Renal cortex interstitium (tissue), 11 donors: ENCODE results near the gene RHOBTB3. TPM values are rescaled to one million over a fixed set of nuclear protein-coding genes. Genes with fewer than 3 reads are reported as not detected.
"Not testable (repeated sequence)": the region's sequence is repeated elsewhere in the genome, so short reads cannot be mapped to it uniquely, and the experiment has no call there.

Source experiments
- DNase-seq, 11 donors: peaks; one replicate each; pipeline ENCODE4 v3.0.0-alpha.2; 2013; ENCODE audit warnings: low read depth in 9 of 11, low spot score in 4 of 11; ENCODE audit errors: extremely low read depth in 1 of 11
- polyA plus RNA-seq, 3 donors: library from polyadenylated mRNA; unstranded; fragments of 120-200 nt; gene quantifications; one replicate each; pipeline ENCODE4 v1.2.1, GENCODE V29; 2013; ENCODE audit not compliant: insufficient read length in 3 of 3

Gene RHOBTB3
- polyA plus RNA-seq, 3 donors, result 75.0 to 86.6 (median 81.5) TPM

DNA sequence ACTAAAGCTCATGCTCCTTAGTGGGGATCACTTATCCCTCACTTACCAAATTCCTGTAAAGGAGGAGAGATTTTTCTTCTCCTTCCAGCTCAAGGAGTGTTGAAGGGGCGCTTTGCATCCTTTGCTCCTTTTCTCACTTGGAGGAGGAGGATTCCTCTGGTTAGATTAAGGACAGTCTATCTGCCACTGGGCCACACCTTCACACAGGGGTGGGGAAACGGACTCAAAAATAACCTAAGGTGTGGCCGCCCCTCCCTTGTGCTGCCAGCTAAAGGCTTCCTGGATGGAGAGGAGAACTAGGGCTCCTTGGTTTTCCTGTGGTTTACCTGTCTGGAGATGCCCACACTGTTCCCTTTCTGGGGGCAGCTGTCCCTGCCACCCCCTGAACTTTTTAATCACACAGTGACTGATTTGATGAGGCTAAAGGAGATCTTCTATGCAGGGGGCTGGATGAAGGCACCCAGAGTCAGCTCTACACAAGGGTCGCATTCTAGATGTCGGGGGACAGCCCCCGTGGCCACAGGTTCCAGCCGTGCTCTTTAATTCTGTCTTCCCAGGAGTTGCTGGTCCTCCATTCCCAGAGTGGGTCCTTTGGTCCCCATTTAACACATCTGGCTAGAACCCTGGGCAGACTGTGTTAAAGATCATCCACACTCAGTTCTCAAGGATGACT lies 77.0 kb downstream of the RHOBTB3 start:
- no peak for DNase-seq

DNA sequence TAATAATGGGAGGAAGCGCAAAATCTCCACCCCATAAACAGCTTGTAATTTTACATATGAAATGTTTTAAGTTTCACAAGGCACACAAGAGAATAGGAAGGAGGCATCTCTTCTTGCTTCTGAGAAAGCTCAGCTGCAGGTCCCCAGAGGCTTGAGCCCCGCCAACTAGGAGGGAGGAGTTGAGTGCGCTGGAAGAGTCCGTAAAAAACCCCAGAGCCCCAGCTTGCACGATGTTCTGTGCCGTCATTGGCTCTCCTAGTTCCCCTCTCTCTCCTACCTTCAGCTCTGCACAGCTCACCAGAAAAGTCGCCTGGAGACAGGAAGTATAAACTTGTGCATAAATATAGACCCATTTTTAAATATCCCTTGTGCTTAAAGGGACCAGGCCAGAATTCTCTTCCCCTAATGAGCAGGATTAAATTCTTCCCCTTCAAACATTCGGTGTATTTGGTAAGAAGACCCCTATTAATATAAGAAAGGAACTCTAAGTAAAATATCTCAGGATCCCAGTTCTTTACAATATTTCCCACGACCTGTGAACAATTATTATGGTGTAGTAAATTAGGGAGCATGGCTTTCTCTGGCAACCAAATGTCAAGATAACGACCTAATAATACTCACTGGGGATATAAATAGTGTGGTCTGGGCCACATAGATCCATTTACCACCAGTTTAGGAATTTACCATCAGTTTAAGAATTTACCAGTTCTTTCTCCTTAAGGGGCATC lies 77.7 kb downstream of the RHOBTB3 start:
- DNase-seq, result peak in 4 of 11 donors; percentile 28 to 59 (median 49)

DNA sequence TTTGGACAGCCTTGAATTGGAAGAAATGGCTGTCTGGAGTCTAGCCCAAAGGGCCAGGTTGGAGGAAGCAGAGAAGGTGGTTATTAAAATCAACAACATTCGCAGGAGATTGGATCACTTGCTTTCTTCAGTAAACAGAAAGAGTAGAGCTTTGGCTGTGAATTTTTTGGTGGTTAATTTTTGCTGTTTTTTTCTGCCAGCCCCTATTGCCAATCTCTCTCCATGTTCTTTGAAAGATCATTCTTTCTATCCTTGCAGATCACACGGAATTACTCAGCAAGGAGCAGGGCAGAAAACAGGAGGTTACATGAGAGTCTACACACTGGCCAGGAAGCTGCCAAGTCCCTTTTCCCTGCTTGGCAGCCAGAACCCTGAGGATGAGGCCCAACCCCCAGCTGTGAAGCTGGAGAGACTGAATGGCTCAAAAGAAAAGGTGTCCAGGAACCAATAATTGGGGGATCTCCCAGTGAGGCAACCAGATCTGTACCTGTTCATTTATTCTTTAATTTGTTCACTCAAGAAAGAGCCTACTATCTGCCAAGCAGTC lies 78.4 kb downstream of the RHOBTB3 start:
- DNase-seq, result no peak

DNA sequence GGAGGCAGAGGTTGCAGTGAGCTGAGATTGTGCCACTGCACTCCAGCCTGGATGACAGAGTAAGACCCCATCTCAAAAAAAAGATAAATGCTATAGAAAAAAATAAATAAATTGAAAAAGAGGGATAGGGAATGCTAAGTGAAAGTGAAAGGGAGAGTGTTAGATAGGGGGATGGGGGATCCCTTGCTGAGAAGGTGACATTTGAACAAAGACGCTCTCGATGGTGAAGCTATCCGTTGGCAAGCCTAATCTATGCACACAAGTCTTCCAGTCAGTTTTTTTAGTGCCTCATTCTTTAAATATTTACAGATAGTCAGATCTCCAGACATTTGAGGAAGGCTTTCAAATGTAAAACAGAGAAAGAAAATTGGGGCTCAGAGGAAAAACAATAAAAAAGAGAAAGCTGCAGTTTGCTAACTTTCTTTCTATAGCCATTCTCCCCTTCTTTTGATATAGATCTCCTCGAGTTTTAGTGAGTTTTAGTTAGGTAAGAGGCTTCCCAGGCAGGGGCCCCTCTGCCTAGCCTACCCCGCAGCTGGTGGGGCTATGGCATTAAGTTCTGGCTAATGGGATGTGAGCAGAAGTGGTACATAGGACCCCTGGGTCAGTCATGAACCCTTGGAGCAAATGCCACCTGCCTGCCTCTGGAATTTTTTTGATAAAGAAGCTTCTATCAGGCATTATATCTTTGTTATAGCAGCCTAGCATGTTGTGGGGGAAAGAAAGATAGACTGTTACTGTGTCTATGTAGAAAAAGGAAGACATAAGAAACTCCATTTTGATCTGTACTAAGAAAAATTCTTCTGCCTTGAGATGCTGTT lies 79.4 kb downstream of the RHOBTB3 start:
- no peak for DNase-seq

DNA sequence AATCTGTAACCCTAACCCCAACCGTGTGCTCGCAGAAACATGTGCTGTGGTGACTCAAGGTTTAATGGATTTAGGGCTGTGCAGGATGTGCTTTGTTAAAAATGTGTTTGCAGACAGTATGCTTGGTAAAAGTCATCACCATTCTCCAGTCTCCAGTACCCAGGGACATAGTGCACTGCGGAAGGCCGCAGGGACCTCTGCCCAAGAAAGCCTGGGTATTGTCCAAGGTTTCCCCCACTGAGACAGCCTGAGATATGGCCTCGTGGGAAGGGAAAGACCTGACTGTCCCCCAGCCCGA lies 79.9 kb downstream of the RHOBTB3 start:
- not testable (repeated sequence) for DNase-seq

DNA sequence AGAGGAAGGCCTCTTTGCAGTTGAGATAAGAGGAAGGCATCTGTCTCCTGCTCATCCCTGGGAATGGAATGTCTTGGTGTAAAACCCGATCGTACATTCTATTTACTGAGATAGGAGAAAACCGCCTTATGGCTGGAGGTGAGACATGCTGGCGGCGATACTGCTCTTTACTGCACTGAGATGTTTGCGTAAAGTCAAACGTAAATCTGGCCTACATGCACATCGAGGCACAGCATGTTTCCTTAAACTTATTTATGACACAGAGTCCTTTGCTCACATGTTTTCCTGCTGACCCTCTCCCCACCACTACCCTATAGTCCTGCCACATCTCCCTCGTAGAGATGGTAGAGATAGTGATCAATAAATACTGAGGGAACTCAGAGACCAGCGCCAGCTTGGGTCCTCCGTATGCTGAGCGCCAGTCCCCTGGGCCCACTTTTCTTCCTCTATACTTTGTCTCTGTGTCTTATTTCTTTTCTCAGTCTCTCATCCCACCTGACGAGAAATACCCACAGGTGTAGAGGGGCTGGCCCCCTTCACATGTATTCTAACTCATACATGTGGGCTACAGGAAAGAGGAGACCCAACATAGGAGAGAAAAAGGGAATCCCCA lies 80.4 kb downstream of the RHOBTB3 start:
- not testable (repeated sequence) for DNase-seq

DNA sequence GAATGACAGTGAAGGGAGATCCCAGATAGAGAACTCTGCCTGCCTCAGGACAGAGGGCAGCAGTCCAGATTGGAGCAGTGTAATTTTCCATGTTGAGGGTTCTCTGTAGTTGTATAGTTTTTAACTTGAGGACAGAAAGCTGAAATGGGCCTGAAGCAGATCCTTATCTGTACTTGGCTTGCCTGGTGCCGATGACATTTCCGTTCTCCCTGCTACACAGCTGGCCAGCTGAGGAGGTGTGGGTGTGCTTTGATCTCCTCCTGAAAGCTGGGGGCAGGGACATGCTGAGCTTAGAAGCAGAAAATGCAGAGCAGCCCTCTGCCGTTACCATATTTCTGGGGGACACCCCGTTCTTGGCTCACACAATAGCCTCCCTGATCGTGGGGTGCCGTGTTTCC lies 80.9 kb downstream of the RHOBTB3 start:
- no peak for DNase-seq

DNA sequence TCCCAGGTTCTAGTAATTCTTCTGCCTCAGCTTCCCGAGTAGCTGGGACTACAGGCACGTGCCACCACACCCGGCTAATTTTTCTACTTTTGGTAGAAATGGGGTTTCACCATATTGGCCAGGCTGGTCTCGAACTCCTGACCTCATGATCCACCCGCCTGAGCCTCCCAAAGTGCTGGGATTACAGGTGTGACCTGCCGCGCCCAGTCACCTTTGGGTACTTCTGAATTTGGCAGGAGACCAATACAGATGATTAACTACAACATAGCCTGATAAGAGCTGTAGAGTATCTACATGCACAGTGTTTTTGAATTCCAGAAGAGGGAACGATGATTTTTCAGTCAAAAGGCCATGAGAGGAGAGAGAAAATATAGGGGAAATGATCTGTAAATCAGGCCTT lies 81.9 kb downstream of the RHOBTB3 start:
- DNase-seq, result not testable (repeated sequence)

DNA sequence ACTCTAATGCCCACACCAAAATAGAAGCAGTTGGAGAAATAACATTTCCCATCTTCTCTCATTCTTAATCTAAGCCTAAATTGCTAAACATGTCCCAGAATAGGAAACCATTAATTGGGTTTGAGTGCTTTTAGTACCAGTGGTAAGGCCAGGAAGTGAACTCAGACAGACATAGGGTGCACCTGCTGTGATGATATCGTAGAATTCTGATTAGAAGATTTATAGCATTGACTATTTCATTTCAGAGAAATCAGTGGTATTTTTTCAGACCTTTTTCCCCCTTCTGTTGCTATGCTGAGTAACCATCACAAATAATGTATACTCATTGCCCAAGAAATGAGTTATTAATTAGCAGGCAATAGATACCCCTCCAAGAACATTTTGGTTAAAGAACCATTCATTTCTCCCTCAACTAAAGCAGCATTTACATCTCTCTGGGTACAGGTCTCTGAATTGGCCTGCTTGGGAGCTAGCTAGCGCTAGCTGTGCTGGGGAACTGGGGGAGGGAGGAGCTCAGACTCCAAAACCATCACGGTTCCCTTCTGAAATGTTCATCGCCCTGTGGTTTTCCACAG lies 84.1 kb downstream of the RHOBTB3 start:
- no peak for DNase-seq

DNA sequence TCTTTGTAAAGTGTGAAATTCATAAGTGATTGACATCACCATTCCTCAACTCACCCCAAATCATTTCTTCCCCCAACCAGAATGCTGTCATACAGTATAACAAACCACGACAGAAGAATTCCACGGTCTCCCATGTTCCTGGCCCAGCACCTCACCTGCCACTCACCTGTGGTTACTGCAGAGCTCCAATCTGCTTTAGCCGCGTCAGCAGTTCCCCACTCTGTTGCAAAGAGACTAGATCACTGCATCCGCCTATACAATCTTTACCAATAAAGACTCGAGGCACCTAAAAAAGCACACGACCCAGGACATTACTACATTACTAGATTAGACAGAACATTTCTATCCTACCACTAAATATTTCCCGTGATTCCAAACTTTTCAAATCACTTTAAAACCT lies 85.2 kb downstream of the RHOBTB3 start:
- no peak for DNase-seq

DNA sequence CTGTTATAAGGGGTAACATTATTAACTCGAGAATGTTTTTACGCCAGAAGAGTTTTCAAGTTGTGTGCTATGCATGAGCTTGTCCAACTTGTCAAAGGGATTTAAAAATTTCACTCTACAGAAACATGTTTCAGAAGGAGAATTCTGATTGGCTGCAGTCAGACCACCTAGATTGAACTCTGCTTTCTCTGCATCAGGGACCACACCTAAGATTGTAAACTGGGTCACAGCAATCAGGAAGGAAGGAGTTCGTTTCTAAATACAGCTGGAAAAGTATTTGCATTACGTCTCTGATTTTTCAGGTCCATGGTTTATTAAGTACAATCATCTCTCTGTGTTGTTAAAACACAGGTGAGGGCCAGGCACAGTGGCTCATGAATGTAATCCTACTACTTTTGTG lies 85.6 kb downstream of the RHOBTB3 start:
- DNase-seq, result no peak

DNA sequence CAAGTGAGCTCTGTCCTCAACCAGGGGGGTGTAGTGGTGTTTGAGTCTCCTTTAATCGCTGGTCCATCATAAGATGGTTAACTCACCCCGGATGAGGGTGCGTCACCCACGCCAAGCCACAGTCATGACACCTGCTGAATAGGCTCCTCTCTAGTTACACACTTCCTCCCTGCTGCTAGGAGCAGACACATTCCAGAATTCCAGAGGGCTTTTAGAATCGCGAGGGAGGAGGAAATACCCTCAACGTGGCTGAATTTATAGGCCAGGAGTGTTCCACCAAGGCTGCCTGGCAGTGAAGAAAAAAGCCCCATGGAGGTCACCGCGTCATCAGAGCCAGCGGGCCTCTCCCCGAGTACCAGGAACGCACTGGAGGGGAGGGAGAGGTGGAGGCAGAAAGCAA lies 86.3 kb downstream of the RHOBTB3 start:
- peak in 2 of 11 donors; percentile 48 to 50 for DNase-seq

DNA sequence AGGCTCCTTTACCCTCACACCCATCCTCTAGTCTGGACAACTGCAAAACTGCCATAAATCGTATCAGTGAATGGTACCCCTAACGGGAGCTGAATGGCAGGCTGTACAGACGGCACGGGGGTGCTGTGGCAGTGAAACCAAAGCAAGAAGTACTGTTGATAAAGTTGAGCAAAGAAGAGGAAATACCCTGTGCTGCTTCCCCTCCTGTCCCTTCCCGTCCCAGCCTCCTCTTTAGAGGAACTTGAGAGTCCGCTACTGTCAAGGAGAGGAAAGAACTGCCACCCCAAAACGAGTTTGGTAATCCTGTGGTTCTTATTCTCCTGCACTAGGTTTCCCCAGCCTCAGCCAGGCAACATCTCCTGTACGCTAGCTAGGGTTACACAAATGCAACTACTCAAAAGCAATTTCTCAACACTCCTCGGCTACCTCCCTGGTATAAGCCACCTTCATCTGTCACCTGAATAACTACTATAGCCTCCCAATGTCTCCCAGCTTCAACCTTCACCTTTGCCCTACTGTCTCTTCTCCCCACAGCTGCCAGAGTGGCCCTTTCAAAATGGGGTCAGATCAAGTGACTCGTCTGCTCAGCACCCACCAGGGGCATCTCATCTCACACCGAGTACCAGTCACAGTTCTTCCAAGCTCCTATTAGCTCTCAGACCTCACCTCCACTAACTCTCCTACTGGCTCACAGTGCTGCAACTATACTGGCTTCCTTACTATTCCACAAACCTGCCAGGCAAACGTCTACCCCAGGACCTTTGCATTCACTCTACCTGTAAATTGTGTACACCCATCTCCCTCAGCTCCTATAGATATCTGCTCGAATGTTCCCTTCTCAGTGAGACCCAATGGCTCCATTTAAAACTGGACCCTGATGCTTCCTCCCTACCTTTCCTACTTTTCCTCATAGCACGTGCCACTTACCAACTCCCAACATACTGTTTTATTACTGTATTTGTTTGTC lies 87.3 kb downstream of the RHOBTB3 start:
- no peak for DNase-seq

DNA sequence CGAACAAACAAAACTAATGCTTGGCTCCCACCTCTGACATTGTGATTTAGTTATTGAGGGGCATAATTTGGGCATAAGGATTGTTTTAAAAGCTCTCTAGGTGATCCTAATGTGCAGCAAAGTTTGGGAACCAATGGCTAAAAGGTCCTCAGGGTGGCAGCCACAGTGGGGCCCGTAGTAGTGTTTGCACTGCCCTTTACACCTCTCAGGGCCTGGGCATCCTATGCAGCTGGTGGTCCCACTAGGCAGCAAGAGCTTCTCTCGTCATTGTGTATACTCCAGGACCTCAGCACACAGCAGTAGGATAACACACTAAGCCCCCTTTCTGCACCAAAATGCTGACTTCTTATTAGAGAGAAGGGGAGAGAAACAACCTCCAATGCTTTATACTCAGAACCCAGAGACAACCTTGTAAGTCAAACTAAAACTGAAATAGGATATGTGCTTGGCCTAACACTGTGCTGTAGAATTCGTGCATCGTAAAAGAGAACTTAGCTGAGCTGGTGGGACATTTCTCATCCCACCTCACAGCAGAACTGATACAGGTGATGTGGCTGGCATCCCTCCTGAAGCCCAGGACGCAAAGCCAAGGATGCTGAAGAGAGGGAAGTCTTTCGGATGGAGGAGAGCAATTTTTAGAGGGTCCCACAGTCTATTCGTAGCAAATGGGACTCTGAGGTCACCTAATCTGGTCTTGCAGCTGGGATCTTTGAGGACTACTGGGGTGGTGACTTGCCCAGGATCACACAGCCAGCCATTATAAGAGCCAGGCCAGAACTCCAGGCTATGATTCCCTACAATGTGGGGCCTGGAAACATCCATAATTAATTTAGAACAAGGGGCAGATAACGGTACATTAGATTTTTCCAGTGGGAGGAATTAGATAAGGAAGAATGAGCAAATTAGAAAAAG lies 90.2 kb downstream of the RHOBTB3 start:
- DNase-seq, result no peak

DNA sequence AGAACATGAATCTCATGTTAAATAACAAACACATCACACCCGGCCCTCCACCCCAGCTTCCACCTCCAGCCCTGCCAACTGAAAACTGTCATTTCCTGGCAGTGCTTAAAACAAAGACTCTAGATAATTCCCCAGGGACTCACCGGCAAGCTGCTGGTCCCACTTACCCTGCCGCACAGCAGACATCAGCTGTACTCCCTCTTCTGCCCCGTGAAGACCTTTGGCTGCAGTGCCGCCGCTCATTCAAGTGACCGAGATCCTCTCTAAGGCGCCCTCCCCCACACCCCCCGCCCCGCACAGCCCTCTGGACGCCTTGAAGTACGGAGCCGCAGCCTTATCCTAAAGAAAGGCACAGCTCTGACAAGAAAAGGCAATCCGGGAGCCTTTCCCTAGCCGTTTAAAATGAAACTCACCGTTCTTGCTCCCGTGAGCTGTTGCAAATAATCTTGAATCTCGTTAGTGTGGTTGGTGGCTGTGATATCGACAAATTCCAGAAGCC lies 91.0 kb downstream of the RHOBTB3 start:
- DNase-seq, result peak in 3 of 11 donors; percentile 40 to 51 (median 51)

DNA sequence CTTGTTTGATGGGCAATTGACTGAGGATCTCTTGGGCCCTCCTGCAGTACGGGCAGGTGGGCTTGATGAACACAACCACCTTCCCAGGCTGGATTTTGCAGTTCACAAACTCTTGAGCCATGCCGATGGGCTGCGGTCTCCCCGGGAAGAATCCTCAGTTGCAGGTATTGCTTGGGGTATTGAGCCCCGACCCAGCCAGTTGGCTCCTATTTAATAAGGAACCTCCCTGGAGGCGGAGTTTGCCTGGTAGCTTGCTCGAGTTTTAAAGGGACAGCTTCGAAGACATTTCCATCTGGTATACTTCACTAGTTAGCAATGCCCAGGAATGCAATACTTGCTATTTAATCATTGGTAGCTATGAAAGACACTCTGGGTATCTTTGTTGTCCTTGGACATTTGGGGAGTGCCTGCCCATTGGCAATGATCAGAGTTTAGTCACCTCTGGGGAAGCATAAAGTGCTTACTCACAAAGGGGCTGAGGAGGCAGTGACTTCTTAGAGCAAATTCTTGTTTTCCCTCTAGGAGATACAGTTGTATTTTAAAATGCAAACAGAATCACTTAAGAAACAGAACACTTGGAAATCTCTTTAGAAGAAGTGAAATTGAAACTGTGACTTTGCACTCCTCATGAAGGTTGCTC lies 91.5 kb downstream of the RHOBTB3 start, which contains the start of gene GLRX:
Gene GLRX, minus strand, starts transcription at position 185 of the 640 bp plus-strand sequence. Its CDS starts 64 bp downstream, at position 121.
- DNase-seq, result peak in 5 of 11 donors; percentile 49 to 68 (median 55)
